Stimulated activated CD4-positive, alpha-beta T cell treated with anti-CD3 and anti-CD28 coated beads, TNF-alpha, amount 100 ng/mL, for 1 hour (primary cell): ENCODE data around the gene TMEM151A.

Experiments used
- DNase-seq, 3 donors: peaks; one replicate each; pipeline ENCODE4 v3.0.0-alpha.2; 2020; ENCODE audit warnings: low read depth in 3 of 3, low spot score in 1 of 3

Gene TMEM151A

DNA sequence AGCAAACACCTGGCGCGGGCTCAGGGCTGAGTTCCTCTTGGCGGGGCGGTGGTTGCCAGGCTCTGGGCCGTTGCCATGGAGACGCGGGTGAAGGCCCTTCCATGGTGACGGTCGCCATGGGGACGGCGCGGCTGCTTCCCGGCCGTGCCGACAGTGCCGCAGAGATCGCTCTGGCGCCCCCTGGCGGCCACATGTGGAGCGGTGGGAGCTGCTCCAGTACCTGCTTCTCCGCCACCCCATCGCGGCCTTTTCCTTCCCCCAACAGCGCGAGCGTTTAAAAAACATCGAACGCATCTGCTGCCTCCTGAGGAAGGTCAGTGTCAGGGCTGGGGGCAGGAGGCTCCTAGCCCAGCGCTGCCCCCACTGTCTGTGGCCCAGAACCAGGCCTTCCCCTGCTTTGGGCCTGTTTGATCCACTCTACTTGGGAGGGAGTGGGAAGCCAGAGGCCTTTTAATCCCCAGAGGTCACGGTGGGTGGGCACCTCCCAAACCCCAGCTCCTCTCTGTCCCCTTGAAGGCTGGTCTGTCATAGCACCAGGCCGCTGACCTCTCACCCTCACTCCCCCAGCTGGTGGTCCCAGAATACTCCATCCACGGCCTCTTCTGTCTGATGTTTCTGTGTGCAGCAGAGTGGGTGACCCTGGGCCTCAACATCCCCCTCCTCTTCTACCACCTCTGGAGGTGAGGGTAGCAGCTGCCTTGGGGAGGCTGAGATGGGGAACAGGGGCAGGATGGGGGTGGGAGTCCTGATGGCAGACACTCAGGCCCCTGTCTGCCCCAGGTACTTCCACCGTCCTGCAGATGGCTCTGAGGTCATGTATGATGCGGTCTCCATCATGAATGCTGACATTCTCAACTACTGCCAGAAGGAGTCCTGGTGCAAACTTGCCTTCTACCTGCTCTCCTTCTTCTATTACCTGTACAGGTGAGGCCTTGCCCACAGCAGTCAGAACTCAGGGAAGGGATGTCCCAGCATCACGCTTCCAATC is 8.9 kb upstream of the TMEM151A start:
- peak; percentile 97 to 100 (median 98) for DNase-seq

DNA sequence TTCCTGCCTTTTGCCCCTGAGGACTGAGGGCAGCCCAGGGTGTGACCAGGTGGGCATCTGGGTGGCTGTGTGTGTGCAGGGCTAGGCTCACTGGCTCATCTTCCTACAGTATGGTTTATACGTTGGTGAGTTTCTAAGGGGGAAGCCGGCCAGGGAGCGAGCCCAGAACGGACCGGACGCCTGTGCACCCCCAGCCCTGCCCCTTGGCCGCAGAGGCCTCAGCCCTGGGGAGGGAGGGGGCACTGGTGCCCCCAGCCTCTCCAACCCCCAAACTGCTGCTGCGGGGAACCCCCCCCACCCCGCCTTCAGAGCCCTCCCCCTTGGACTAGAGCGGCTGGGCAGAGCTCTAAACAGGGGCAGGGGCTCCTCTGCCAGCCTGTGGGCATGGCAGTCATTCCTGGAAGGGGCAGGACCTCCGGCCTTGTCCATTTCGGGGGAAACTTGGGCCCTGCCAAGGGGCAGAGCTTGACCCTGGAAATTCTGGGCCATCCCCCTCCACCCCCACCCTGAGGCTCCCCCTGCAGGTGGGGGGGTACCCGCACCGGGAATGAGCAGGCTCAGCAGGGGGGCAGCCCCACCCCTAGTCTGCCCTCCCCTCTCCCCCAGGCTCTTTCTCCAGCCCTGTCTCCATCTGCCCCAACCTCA is 8.1 kb upstream of the TMEM151A start:
- DNase-seq, result no peak

DNA sequence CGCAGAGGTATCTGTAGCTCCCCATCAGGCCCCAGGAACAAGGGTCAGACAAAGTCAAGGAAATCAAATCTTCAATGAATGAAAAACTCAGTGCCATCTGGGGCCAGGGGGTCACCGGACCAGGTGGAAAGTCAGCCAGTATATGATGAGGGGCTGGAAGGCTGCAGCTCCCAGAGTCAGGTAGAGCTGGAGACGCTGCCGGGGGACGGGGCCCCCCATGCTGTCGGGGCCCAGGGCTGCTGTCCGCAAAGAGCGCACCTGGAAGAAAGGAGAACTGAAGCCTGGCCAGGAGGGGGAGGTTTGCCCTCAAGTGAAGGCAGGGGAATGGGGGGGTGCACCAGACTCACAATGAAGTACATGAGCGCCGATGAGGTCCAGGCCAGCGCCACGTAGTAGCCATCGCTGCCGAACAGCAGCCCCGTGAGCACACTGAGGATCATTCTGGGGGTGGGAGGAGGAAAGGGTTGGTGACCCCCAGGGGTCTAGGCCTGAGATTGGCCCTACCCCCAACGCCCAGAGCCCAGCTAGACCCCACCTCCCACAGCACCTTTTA is 7.1 kb upstream of the TMEM151A start:
- DNase-seq, result no peak

DNA sequence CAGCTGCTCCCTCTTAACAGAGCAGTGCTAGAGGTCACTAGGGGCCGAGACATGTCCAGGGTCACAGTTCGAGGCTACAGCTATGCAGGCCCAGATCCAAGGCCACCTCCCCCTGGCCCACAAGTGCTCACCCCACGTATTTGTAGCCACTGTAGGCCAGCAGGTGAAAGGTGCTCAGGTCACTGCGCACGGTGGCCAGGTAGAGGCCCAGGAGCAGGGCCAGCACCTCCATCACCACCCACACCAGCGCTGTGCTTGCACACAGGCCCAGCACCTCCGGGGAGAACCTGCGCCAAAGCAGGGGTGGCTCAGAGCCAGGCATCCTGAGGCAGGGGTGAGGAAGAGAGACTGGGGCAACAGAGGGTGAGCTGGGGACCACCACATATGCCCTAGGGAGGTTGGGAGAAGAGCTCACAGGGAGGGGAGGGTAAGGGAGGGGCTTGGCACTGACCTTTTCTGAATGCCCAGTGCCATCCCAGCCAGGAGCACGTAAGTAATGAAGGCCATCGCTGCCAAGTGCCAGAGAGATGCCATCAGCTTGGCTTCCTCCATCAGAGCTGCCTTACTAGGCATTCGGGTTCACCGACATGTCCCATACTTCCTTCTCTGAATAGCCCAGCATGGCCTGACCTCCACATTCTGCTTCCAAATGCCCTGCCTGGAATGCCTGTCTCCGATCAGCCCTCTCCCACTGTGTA is 6.3 kb upstream of the TMEM151A start:
- DNase-seq, result no peak

DNA sequence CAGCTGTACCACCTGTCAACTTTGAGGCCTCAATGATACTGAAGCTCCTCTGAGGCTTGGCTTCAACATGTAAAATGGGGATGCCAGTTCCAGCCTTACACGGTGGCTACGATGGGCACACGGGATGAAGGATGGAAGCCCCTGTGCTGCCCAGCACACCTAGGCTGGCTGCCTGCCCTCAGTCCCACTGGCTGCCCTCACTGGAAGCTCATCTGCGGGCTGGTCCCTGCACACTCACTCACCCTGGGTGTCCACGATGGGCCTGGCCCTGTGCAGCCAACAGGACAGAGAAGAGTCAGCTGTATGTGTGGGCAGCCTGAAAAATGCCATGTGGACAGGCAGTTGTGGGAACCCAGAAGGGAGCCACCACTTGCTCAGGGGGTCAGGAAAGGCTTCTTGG is 5.0 kb upstream of the TMEM151A start:
- no peak for DNase-seq

DNA sequence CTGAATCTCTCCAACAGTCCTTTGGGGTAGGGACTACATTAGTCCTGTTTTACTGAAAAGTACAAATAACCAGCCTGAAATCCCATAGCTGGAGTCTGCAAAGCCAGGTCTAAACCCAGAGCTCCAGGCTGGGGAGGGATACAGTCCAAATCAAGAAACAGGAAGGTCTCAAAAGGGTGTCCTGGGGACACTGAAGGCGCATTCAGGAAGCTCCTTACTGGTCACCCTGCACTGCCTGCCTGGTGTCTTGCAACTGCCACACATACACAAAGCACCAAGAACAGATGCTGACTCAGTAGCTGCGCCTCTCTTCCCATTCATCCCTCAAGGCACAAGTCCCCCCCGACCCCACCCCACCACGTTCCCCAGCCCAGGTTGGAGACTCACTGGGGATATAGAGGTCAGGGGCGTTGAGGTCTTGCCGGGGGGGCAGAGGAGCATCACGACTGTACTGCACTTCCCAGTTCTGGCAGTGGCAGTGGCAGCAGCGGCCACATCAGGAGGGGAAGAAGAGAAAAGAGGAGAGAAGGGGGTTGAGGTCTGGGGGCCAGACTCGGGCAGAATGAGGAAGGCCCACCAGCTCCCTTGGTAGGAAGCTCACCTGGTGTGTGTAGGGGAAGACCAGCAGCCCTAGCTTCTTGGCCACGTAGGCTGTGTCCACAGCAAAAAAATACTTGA is 4.3 kb upstream of the TMEM151A start:
- DNase-seq, result no peak

DNA sequence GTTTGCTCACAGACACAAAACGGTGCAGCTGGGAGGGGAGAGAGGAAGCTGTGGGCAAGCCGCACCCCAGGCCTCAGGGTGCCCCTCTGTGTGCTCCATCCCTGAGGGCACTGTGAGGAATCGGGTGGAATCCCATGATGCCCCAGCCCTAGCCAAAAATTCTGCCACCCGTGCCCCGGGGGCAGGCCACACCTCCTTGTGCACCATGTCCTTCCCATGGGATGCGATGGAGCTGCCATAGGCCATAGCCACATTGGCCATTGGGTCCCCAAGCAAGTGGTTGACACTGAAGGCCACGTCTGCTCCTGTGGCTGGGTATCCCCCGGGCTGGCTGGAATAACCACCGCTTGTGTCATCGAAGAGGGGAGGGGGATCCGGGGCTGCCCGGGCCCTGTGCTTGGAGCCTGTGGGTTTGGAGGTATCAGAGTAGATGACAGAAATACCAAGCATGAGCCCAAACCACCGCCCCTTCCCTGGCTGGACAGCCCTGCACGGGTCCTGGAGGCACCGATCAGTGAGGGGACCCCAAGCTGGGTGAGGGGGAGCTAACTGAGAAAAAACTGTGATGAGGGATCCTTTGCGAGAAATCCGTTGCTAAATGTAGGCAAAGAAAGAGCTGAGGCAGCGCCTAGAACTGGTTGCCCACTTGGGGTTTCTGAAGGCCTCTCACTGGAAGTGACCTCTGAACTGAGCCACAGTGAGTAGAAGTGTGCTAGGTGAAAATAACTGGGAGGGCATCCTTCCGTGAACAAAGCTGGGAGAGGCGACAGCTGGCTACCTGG is 3.6 kb upstream of the TMEM151A start:
- DNase-seq, result no peak

DNA sequence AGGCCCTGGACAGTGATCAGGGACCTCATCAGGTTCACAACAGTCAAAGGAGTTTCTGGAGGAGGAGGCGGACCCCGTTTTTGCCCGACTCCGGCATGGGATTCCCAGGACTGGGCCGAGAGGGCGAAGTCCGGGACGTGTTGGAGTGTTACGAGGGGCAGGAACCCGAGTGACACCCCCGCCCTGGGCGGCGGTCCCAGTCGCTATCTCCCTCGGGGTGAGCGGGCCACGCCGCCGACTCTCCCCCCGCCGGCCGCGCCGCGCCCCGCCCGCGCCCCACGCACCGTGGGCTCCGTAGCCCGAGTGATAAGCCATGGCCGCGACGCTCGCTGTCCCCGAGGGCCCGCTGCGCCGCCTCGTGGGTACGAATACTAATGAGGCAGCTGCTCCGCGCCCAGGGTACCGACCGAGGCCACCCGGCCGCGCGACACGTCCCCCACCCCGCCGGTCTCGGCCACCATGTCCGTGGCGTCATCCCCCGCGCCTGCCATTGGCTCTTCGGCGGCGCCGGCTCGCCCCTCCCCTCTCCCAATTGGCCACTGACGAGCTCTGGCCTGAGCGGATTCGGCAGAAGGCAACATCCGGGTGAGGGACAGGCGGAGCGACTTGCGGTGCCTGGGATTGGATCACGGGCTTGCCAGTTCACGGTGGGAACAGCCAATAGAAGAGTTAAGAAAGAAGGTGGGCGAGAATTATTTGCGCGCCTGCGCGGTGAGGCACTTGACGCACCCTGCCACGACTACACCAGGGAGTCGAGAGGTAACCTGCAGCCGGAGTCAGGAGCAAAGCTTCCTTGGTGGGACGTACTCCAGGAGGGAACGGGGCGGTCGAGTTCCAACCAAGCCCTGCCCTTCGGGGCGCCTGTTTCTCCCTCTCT is 2.8 kb upstream of the TMEM151A start, which contains the start of gene YIF1A:
TSS of gene YIF1A (minus strand) at position 473 of the 877 bp plus-strand sequence. CDS start at position 315, 158 bp downstream.
- peak; percentile 90 to 97 (median 96) for DNase-seq

DNA sequence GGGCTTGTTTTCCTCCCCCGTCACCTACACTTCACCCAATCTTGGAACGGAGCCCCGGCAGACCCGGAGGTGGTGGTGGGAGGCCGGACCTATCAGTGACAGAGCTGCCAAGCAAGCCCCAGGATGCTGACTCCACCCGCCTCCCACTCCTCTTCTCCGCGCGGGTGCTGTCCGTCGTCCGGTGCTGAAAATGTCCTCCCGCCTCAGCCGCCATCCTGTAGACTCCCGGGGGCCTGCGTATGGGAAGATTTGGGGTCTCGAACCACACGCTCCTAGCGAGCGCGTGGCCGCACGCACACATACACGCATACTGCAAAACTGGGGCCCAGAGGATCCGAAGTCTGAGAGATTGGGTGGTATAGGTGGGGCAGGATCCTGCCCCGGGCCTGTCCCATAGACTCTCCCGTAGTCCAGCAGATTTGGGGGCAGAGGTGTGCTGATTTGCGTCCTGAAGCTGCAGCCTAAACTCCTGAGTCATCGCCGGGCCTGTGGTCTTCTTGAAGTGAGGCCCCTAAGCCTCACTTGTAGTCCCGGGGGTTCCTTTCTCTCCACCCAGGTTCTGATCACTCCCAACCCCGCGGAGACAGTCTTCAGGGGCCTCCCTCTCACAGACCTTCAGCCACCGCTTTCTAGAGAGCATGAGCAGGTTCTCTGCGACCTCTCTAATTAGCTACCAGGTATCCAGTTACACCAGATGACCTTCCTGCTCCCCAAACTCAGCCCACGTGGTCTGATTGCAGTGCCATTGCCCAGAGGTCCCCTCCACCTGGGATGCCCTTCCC is 2.0 kb upstream of the TMEM151A start:
- peak in 2 of 3 donors; percentile 33 to 68 for DNase-seq

DNA sequence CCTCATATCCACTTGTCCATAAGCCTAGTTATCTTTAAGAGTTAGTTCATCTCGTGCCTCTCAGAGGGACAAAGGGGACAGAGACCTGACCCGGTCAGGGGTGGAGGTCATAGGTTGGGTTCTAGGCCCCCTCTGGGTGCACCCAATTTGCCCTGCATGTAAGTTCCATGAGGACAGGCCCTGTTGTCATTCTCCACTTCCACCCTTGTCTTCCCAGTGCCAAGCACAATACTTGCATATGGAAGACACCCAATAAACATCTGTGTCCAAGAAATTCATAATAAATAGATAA is 1.4 kb upstream of the TMEM151A start:
- DNase-seq, result no peak

DNA sequence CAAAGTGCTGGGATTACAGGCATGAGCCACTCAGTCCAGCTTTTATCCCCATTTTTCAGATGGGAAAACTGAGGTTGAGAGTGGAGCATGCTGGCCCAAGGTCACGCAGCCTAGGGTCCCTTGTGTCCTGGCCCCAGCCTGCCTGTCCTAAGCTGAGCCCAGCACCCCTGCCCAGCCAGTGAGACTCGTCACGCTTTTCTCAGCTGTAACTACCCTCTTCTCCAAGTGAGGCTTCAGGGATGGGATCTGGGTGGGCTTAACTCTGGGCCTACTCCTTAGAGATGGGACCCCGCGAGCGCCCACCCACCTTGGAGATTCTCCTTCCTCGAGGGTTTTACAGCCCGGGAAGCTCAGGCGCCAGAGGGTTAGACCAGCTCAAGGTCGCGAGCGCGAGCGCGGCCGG is 390 bp upstream of the TMEM151A start:
- DNase-seq, result no peak

DNA sequence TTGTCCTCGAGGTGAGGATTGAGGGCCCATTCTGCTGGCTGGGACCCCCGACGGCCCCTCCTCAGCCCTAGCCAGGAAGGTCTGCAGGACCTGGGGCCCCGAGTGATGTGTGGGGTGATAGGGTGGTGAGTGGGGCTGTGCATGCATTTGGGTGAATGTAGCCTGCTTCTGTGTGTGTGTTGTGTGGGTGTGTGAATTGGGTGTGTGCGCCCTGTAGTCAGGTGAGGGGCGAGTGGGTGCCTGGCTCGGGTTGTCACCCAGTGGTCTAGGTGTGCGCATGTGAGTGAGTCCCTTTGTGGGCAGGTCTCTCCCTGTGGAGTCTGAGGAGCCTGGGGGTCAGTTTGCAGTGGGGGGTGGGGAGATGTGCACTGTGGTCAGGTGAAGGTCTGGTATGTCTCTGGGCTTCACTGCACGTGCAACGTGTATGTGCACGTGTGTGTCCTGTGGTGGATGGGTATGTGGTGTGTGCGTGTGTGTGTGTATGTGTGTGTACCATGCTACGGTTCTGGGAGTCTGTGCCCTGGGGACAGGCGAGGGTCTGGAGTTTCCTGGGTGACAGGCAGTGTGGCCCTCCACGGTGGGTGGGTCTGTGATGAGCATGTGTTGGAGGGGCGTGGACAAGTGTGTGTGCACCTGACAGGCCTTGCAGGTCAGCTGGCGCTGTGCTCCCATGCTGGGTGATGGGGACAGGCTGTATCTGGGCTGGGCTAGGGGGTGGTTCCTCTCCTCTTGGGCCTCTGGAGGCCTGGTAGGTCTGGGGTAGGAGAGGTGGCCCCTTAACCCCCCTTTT is 1.0 kb downstream of the TMEM151A start:
- DNase-seq, result no peak

DNA sequence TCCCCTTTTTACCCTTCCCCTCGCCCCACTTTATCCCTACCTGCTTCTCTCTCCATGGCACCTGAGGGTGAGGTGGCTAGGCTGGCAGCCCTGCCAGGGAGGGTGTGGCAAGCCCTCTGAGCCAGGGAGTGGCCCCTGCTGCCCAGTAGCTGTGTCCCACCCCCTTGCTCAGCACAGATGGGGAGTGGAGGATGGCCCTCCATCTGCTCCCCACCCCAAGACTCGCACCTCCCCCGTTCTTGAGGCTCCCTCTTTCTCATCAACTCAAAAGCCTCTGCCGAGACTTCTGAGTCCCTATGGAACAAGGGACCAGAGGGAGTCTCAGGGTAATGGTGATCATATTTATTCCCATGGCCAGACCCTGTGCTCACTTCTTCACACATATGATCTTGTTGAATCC is 1.7 kb downstream of the TMEM151A start:
- DNase-seq, result no peak

DNA sequence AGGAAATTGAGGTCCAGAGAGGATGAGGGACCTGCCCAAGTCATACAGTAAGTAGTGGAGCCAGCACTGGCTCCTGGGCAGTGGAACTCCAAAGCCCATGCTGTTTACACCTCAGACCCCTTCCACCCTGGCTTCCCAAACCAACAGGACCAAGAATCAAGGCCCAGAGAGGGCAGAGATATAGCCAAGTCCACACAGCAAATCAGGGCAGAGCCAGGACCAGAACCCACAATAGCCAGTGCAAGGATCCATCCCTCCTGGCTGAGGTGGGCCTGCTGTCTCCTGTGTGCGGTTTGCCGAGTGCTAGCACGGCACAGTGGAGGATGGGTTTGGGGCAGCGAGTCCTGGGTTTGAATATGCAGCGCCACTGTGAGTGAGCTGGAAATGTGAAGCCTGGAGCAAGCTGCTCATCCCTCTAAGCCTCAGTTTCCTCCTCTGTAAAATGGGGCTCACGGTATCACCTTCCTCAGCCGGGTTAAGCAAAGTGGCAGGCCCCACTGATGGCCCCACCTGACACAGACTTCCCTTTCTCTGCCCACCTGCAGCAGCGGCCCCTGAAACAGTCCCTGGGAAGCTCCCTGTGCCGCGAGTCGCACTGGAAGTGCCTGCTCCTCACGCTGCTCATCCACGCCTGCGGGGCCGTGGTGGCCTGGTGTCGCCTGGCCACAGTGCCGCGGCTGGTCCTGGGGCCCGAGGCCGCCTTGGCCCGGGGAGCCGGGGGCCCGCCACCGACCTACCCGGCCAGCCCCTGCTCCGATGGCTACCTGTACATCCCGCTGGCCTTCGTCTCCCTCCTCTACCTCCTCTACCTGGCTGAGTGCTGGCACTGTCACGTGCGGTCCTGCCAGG is 2.3 kb downstream of the TMEM151A start:
- no peak for DNase-seq

DNA sequence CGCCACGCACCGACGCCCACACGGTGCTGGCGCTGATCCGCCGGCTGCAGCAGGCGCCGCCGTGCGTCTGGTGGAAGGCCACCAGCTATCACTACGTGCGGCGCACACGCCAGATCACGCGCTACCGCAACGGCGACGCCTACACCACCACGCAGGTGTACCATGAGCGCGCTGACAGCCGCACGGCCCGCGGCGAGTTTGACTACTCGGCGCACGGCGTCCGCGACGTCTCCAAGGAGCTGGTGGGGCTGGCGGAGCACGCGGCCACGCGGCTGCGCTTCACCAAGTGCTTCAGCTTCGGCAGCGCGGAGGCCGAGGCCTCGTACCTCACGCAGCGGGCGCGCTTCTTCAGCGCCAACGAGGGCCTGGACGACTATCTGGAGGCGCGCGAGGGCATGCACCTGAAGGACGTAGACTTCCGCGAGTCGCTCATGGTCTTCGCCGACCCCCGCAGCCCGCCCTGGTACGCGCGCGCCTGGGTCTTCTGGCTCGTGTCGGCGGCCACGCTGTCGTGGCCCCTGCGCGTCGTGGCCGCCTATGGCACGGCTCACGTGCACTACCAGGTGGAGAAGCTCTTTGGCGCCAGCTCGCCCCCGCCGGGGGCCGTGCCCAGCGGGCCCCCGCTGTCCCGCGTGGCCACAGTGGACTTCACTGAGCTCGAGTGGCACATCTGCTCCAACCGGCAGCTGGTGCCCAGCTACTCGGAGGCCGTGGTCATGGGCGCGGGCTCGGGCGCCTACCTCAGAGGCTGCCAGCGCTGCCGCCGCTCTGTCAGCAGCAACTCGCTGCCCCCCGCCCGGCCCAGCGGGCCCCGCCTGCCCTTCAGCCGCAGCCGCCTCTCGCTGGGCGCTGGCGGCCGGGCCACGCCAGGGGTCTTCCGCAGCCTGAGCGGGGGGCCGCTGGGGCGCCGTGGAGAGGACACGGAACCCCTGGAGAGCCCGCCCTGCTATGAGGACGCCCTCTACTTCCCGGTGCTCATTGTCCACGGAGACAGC is 3.2 kb downstream of the TMEM151A start:
- DNase-seq, result no peak

DNA sequence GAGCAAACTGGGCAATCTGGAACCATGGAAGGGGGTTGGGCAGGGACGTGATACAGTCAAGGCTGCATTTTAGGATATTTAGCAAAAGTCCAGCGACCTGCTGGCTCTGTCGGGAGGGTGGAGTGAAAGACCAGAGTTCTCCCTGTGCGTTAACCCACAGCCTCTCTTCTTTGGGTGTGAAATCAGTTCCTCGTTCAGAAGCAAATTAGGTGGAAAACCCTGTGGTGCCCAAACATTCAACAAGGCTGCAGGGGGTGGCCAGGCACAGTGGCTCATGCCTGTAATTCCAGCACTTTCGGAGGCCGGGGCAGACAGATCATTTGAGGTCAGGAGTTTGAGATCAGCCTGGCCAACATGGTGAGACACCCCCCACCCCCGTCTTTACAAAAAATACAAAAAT is 5.9 kb downstream of the TMEM151A start:
- DNase-seq, result no peak
